Measurements from ENCODE around the gene PHF3.

DNA sequence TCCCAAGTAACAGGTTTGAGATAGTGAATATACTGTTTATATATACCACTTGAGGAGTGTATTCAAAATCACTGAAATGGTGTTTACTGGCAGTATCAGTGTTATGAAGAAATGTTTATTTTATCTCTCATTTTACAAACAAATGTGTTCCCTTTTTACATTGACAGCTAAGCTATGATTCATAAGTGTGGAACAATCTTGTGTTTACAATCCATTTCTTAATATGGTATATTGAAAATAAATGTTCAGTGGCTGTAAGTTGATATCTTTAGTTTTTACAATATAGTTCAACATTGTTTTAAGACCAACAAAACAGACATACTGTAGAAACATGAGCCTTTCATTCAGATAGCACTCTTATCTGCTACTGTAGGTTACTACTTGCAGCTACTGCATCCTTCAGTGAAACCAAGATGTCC, 14.3 kb downstream of the PHF3 start:
- TF ChIP-seq, protein P1, sequence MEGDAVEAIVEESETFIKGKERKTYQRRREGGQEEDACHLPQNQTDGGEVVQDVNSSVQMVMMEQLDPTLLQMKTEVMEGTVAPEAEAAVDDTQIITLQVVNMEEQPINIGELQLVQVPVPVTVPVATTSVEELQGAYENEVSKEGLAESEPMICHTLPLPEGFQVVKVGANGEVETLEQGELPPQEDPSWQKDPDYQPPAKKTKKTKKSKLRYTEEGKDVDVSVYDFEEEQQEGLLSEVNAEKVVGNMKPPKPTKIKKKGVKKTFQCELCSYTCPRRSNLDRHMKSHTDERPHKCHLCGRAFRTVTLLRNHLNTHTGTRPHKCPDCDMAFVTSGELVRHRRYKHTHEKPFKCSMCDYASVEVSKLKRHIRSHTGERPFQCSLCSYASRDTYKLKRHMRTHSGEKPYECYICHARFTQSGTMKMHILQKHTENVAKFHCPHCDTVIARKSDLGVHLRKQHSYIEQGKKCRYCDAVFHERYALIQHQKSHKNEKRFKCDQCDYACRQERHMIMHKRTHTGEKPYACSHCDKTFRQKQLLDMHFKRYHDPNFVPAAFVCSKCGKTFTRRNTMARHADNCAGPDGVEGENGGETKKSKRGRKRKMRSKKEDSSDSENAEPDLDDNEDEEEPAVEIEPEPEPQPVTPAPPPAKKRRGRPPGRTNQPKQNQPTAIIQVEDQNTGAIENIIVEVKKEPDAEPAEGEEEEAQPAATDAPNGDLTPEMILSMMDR (IDR thresholded peaks at IDR 0.05 in 4 of 5, conservative IDR thresholded peaks at IDR 0.05 in 1 of 5): no peak
- TF ChIP-seq POLR2A (IDR thresholded peaks at IDR 0.05): no peak
